ENCODE data around the gene FN3KRP.

Gene FN3KRP

GRCh38 chr17:82693168-82693867 lies 23.2 kb upstream of the FN3KRP start:
- Mint-ChIP-seq H3K27me3 (no peaks in the 10 kb centered on the region), H3K4me1 (peaks cover 13% of the 10 kb centered on the region), H3K9me3 (peaks cover 6% of the 10 kb centered on the region), H3K36me3 (ENCODE audit: insufficient read depth) (peaks cover 2% of the 10 kb centered on the region), H3K27ac (ENCODE audit: low read depth) (no peak overlapping the region), H3K4me3 (no peak overlapping the region)
- ATAC-seq (replicated peaks; ENCODE audit: extremely low read depth, poor library complexity, severe bottlenecking) = no peak
- no peak for DNase-seq (ENCODE audit: low spot score in 2 of 2)

GRCh38 chr17:82694647-82695046 lies 21.9 kb upstream of the FN3KRP start:
- H3K4me3 Mint-ChIP-seq = no peak overlapping the region
- H3K9me3 Mint-ChIP-seq = peaks cover 6% of the 10 kb centered on the region
- DNase-seq (ENCODE audit: low spot score in 2 of 2) (no peak), ATAC-seq (replicated peaks; ENCODE audit: extremely low read depth, poor library complexity, severe bottlenecking) (no peak)
- no peaks in the 10 kb centered on the region for H3K27me3 Mint-ChIP-seq
- H3K4me1 Mint-ChIP-seq = peaks cover 18% of the 10 kb centered on the region
- H3K27ac Mint-ChIP-seq (ENCODE audit: low read depth) = no peak overlapping the region
- peaks cover 2% of the 10 kb centered on the region for H3K36me3 Mint-ChIP-seq (ENCODE audit: insufficient read depth)

GRCh38 chr17:82696259-82696658 lies 20.2 kb upstream of the FN3KRP start:
- H3K4me1 Mint-ChIP-seq = peaks cover 14% of the 10 kb centered on the region
- H3K9me3 Mint-ChIP-seq = peaks cover 6% of the 10 kb centered on the region
- no peak overlapping the region for H3K27ac Mint-ChIP-seq (ENCODE audit: low read depth)
- ATAC-seq (replicated peaks; ENCODE audit: extremely low read depth, poor library complexity, severe bottlenecking) = no peak
- DNase-seq (ENCODE audit: low spot score in 2 of 2) = no peak
- H3K27me3 Mint-ChIP-seq = no peaks in the 10 kb centered on the region
- no peak overlapping the region for H3K4me3 Mint-ChIP-seq
- H3K36me3 Mint-ChIP-seq (ENCODE audit: insufficient read depth) = peaks cover 2% of the 10 kb centered on the region

DNA sequence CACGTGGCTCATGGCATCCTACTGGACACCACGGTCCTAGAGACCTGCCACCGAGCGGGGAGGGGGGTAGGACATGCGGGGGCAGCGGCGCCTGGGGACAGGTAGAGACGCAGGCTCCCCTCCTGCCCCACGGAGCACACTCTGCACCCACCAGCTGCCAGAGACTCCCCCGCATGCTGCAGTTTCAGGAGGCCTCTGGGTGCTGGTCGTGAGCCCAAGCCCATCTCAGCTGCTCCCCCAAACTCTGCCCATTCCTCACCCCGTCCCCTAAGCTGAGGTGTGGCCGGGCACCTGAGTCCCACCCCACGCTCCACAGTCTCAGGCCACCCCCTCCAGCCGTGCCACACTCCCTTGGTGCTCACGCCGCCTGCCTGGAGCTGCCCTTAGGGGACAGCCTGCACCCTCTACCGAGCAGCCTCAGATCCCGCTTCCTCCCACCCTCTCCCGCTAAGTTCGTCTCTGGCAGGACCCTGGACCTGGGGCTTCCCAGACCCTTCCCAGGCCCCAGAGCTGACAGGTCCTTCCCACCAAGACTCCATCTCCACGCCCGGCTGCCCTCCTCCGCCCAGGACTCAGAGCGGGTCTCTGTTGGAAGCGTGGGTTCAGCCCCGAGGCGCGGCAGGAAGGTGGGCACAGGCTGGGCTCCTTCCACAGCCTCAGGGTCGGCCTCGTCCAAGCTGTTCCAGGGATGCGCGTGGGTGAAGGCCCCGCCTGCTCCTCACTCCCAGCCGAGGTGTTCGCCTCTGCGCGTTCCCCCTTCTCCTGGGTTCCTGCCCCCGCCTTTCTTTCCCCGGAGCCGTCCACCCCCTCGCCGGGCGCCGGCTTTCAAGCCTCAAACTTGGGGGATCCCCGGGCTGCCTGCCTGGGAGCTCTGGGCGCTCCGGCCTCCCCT lies 19.3 kb upstream of the FN3KRP start:
- Mint-ChIP-seq H3K36me3 (ENCODE audit: insufficient read depth) (peaks cover 2% of the 10 kb centered on the region), H3K27me3 (no peaks in the 10 kb centered on the region), H3K27ac (ENCODE audit: low read depth) (no peak overlapping the region), H3K4me1 (peaks cover 14% of the 10 kb centered on the region), H3K4me3 (peak overlapping the region; percentile 80), H3K9me3 (peaks cover 6% of the 10 kb centered on the region)
- DNase-seq (ENCODE audit: low spot score in 2 of 2) = no peak
- no peak for ATAC-seq (replicated peaks; ENCODE audit: extremely low read depth, poor library complexity, severe bottlenecking)

DNA sequence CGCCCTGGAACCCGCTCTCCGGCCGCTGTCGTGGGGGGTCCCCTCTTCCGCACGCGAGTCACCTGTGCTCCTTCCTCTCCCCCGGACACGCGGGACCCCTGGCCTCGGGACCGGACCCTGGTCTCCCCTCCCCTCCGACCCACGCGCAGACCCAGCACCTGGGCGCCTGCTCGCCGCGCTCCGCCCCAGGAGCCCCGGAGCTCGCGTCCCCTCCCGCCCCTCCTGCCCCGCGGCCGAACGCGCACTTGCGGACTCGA lies 18.8 kb upstream of the FN3KRP start:
- Mint-ChIP-seq H3K27me3 (no peaks in the 10 kb centered on the region), H3K36me3 (ENCODE audit: insufficient read depth) (peaks cover 2% of the 10 kb centered on the region), H3K4me3 (peak overlapping the region; percentile 80)

GRCh38 chr17:82698065-82698973 lies 18.2 kb upstream of the FN3KRP start, which contains the start of gene RAB40B:
TSS of gene RAB40B (minus strand) at chr17:82698698. CDS start at chr17:82698596, 102 bp downstream.
- Mint-ChIP-seq H3K27ac (ENCODE audit: low read depth) (no peak within 1 kb of the TSS), H3K36me3 (ENCODE audit: insufficient read depth) (peaks cover 2% of the 10 kb centered on the region), H3K4me1 (peaks cover 14% of the 10 kb centered on the region)

More for the DNA sequence above, 18.8 kb upstream of the FN3KRP start:
- Mint-ChIP-seq H3K27ac (ENCODE audit: low read depth) (no peak overlapping the region), H3K9me3 (peaks cover 6% of the 10 kb centered on the region), H3K4me1 (peaks cover 14% of the 10 kb centered on the region)
- ATAC-seq (replicated peaks; ENCODE audit: extremely low read depth, poor library complexity, severe bottlenecking) = no peak
- DNase-seq (ENCODE audit: low spot score in 2 of 2) = no peak

DNA sequence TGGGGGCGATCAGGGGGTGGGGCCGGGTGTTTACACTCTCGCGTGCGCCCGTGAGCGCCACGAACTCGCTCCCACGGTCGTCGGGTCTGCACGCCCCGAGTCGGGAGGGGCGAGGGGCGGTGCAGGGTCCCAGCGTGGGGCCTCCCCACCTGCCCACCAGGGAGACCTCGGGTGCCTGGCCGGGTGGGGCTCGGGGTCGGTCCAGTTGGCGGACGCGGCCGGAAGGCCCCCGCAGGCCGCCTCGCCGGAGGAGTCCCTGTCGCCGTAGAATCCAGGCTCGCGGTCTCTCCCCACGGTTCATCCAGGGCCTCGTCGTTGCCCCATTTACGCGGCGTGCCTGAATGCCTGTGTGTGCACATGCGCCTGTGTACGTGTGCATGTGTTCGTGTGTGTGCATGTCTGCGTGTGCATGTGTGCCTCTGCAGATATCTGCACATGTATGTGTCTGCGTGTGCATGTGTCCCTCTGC lies 17.5 kb upstream of the FN3KRP start:
- Mint-ChIP-seq H3K27ac (ENCODE audit: low read depth) (no peak overlapping the region), H3K9me3 (peaks cover 6% of the 10 kb centered on the region), H3K27me3 (no peaks in the 10 kb centered on the region), H3K4me3 (peak overlapping the region; percentile 80), H3K36me3 (ENCODE audit: insufficient read depth) (peaks cover 2% of the 10 kb centered on the region), H3K4me1 (peaks cover 14% of the 10 kb centered on the region)
- no peak for DNase-seq (ENCODE audit: low spot score in 2 of 2)
- no peak for ATAC-seq (replicated peaks; ENCODE audit: extremely low read depth, poor library complexity, severe bottlenecking)

More at GRCh38 chr17:82698065-82698973, 18.2 kb upstream of the FN3KRP start, which contains the start of gene RAB40B:
- H3K27me3 Mint-ChIP-seq = no peaks in the 10 kb centered on the region
- DNase-seq (ENCODE audit: low spot score in 2 of 2) (peak; percentile 95 to 98), ATAC-seq (replicated peaks; ENCODE audit: extremely low read depth, poor library complexity, severe bottlenecking) (peak; percentile 99)
- H3K4me3 Mint-ChIP-seq = peak within 1 kb of the TSS; percentile 80
- peaks cover 6% of the 10 kb centered on the region for H3K9me3 Mint-ChIP-seq

DNA sequence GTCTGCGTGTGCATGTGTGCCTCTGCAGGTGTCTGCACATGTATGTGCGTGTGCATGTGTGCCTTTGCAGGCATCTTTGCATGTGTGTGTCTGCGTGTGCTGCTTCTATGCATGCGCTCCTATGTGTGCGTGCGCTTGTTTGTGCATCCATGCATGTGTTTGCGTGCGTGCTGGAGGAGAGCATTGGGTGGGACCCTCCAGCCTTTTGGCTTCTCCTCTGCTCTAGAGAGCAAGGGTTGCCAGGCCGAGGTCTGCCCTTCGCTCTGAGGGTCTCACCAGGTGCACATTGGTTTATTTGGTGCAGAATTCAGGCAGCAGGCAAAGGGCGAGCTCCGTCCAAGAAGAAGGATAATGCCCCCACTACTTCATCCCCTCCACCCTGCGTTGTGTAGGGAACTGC lies 17.0 kb upstream of the FN3KRP start:
- no peaks in the 10 kb centered on the region for H3K27me3 Mint-ChIP-seq
- ATAC-seq (replicated peaks; ENCODE audit: extremely low read depth, poor library complexity, severe bottlenecking) (no peak), DNase-seq (ENCODE audit: low spot score in 2 of 2) (no peak)
- peaks cover 2% of the 10 kb centered on the region for H3K9me3 Mint-ChIP-seq
- H3K36me3 Mint-ChIP-seq (ENCODE audit: insufficient read depth) = peaks cover 2% of the 10 kb centered on the region
- H3K4me3 Mint-ChIP-seq = peak overlapping the region; percentile 80
- H3K4me1 Mint-ChIP-seq = peaks cover 14% of the 10 kb centered on the region
- H3K27ac Mint-ChIP-seq (ENCODE audit: low read depth) = no peak overlapping the region

DNA sequence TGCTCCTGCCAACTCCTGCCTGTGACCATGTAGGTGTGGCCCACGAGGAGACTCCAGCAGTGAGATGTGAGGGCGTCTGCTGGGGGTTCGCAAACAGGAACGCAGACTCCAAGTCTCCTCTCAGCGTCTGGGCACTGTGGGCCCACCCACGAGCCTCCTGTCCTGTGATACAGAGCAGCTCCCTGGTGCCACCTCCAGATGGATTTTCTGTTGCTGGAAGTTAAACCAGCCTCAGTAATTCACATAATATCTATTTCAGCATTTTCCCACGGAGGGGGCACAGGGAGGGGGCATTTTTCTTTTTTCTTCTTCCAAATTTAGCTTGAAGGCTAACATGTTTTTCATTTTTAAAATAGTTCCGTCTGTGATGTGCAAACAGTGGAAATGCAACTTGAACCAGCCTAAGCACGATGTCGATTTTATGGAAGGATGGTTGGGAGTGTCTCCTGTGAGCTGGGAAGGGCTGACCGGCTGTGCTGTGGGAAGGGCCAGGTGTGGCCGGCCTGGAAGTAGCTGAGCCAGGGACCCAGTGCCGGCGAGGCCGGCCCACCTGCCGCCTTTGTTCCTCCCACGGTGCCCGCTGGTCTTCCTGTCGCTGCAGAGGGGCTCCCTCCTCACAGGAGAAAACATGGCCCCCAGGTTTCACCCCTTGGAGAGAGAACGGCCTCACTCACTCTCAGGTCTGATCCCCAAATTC lies 14.1 kb upstream of the FN3KRP start:
- Mint-ChIP-seq H3K27me3 (no peaks in the 10 kb centered on the region), H3K4me3 (no peak overlapping the region), H3K4me1 (peaks cover 7% of the 10 kb centered on the region), H3K9me3 (no peaks in the 10 kb centered on the region), H3K27ac (ENCODE audit: low read depth) (no peak overlapping the region), H3K36me3 (ENCODE audit: insufficient read depth) (peaks cover 1% of the 10 kb centered on the region)
- DNase-seq (ENCODE audit: low spot score in 2 of 2) (no peak), ATAC-seq (replicated peaks; ENCODE audit: extremely low read depth, poor library complexity, severe bottlenecking) (no peak)

- ATAC-seq (replicated peaks; ENCODE audit: extremely low read depth, poor library complexity, severe bottlenecking) = no peak
- Mint-ChIP-seq H3K27me3 (no peaks in the 10 kb centered on the region), H3K36me3 (ENCODE audit: insufficient read depth) (no peaks in the 10 kb centered on the region), H3K9me3 (no peaks in the 10 kb centered on the region), H3K4me3 (no peak overlapping the region), H3K27ac (ENCODE audit: low read depth) (no peak overlapping the region), H3K4me1 (peaks cover 6% of the 10 kb centered on the region)
- DNase-seq (ENCODE audit: low spot score in 2 of 2) = no peak
These were observed 13.3 kb upstream of the FN3KRP start for GRCh38 chr17:82703036-82703745.

DNA sequence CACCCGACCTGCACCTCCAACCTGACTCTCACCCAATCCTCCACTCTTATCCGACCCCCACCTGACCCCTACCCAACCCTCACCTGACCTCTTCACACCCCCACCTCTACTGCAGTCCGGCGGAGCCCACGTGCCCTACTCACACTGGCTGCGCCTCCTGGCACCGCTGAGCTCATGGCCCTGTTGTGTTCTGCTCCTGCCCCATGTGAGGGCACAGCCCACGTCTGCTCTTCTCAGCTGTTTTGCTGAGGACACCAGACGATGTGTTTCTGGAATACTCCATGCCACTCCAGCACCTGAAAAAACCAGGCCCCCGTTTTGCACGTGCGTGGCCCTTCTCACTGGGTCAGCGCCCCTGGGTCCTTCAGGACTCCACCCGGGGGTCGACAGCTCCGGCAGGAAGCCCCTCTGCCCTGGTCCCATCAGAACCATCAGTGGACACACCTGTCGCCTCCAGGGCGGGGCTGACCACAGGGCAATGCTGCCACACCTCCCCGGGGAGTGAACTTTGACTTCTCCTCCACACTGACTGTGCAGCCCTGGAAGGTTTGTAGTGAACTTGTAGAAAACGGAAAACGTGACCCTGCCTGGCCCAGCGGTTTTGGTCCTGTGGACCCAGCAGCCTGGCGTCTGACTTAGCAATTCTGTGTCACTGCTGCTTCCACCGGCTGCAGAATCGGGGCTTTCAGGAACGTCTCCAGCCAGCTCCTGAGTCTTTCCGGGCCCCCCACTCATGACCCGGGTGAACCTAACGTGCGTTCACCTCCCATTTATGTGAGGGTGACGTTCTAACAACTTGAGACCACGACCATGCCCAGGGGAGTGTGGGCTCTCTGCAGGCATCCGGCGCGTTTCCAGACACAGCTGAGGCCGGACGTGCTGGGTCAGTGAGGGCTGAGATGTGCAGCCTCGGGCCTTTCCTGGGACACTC lies 12.3 kb upstream of the FN3KRP start:
- no peak overlapping the region for H3K27ac Mint-ChIP-seq (ENCODE audit: low read depth)
- H3K4me1 Mint-ChIP-seq = peaks cover 5% of the 10 kb centered on the region
- H3K27me3 Mint-ChIP-seq = no peaks in the 10 kb centered on the region
- ATAC-seq (replicated peaks; ENCODE audit: extremely low read depth, poor library complexity, severe bottlenecking) = no peak
- no peak overlapping the region for H3K4me3 Mint-ChIP-seq
- DNase-seq (ENCODE audit: low spot score in 2 of 2) = no peak
- H3K36me3 Mint-ChIP-seq (ENCODE audit: insufficient read depth) = no peaks in the 10 kb centered on the region
- no peaks in the 10 kb centered on the region for H3K9me3 Mint-ChIP-seq

All from central memory CD8-positive, alpha-beta T cell (primary cell).